Embryonic facial prominence (tissue), 1 donor: ENCODE data around the gene ZNF132.
"Not testable (repeated sequence)": the region's sequence is repeated elsewhere in the genome, so short reads cannot be mapped to it uniquely, and the experiment has no call there.

Source experiments
- DNase-seq: peaks from one replicate; pipeline ENCODE4 v3.0.0-alpha.2; 2016; ENCODE audit errors: extremely low spot score

ZNF132 gene

GRCh38 chr19:58407658-58408151 lies 32.2 kb downstream of the ZNF132 start:
- no peak for DNase-seq

- no peak for DNase-seq
These were observed 32.9 kb downstream of the ZNF132 start for GRCh38 chr19:58406818-58407657.

- DNase-seq = not testable (repeated sequence)
These were observed 36.0 kb downstream of the ZNF132 start for GRCh38 chr19:58403920-58404478.

GRCh38 chr19:58401840-58402421 lies 38.0 kb downstream of the ZNF132 start:
- DNase-seq = no peak

- peak; percentile 99 for DNase-seq
These were observed 38.8 kb downstream of the ZNF132 start for GRCh38 chr19:58400916-58401839.

GRCh38 chr19:58400316-58400915 lies 39.5 kb downstream of the ZNF132 start:
- DNase-seq = no peak

- DNase-seq = no peak
These were observed 40.0 kb downstream of the ZNF132 start for GRCh38 chr19:58399903-58400302.

- no peak for DNase-seq
These were observed 41.4 kb downstream of the ZNF132 start for GRCh38 chr19:58398545-58398944.

GRCh38 chr19:58398087-58398486 lies 41.9 kb downstream of the ZNF132 start:
- DNase-seq = no peak

GRCh38 chr19:58397533-58398037 lies 42.4 kb downstream of the ZNF132 start:
- DNase-seq = no peak

- no peak for DNase-seq
These were observed 43.0 kb downstream of the ZNF132 start for GRCh38 chr19:58396691-58397532.

GRCh38 chr19:58395979-58396627 lies 43.9 kb downstream of the ZNF132 start:
- no peak for DNase-seq

GRCh38 chr19:58395220-58395978 lies 44.6 kb downstream of the ZNF132 start, which contains the start of gene RNF225:
Gene RNF225, plus strand, starts transcription at chr19:58395656. Its CDS starts 434 bp downstream, at chr19:58396090.
- no peak for DNase-seq

- DNase-seq = no peak
These were observed 45.1 kb downstream of the ZNF132 start for GRCh38 chr19:58394821-58395219.

GRCh38 chr19:58393725-58394033 lies 46.3 kb downstream of the ZNF132 start:
- DNase-seq = no peak

- no peak for DNase-seq
These were observed 46.8 kb downstream of the ZNF132 start for GRCh38 chr19:58392945-58393724.

GRCh38 chr19:58388175-58388526 lies 51.8 kb downstream of the ZNF132 start:
- no peak for DNase-seq
